ENCODE results near the gene DIP2C.

The DIP2C gene

GRCh38 chr10:523925-524324, 165.5 kb downstream of the DIP2C start:
- in situ Hi-C loops (cut with MboI; ENCODE audit: low pct_unique_long_range_greater_than_20kb, low sequenced_read_pairs, unreplicated experiment), result loop anchor here (25.0 kb wide), 1 partner anchor 288 kb away; no protein-coding TSS in a partner anchor
- no peak for TF ChIP-seq CTCF (IDR thresholded peaks at IDR 0.05; ENCODE audit: extremely low read depth, insufficient read depth, missing control alignments)

GRCh38 chr10:522350-522749, 167.1 kb downstream of the DIP2C start:
- TF ChIP-seq CTCF (IDR thresholded peaks at IDR 0.05; ENCODE audit: extremely low read depth, insufficient read depth, missing control alignments), result no peak
- in situ Hi-C loops (cut with MboI; ENCODE audit: low pct_unique_long_range_greater_than_20kb, low sequenced_read_pairs, unreplicated experiment), result loop anchor here (25.0 kb wide), 1 partner anchor 290 kb away; no protein-coding TSS in a partner anchor
- no peak for DNase-seq (ENCODE audit: low spot score)

More at GRCh38 chr10:523925-524324, 165.5 kb downstream of the DIP2C start:
- DNase-seq (ENCODE audit: low spot score), result no peak

- in situ Hi-C loops (cut with MboI; ENCODE audit: low pct_unique_long_range_greater_than_20kb, low sequenced_read_pairs, unreplicated experiment), result loop anchor here (25.0 kb wide), 1 partner anchor 291 kb away; no protein-coding TSS in a partner anchor
- no peak for TF ChIP-seq CTCF (IDR thresholded peaks at IDR 0.05; ENCODE audit: extremely low read depth, insufficient read depth, missing control alignments)
- no peak for DNase-seq (ENCODE audit: low spot score)
Observed at GRCh38 chr10:521261-522250, 167.9 kb downstream of the DIP2C start.

GRCh38 chr10:520402-520787, 169.1 kb downstream of the DIP2C start:
- DNase-seq (ENCODE audit: low spot score), result no peak
- in situ Hi-C loops (cut with MboI; ENCODE audit: low pct_unique_long_range_greater_than_20kb, low sequenced_read_pairs, unreplicated experiment), result loop anchor here (25.0 kb wide), 1 partner anchor 292 kb away; no protein-coding TSS in a partner anchor
- TF ChIP-seq CTCF (IDR thresholded peaks at IDR 0.05; ENCODE audit: extremely low read depth, insufficient read depth, missing control alignments), result no peak

GRCh38 chr10:519716-520401, 169.6 kb downstream of the DIP2C start:
- in situ Hi-C loops (cut with MboI; ENCODE audit: low pct_unique_long_range_greater_than_20kb, low sequenced_read_pairs, unreplicated experiment), result loop anchor here (25.0 kb wide), 1 partner anchor 292 kb away; no protein-coding TSS in a partner anchor
- no peak for DNase-seq (ENCODE audit: low spot score)
- TF ChIP-seq CTCF (IDR thresholded peaks at IDR 0.05; ENCODE audit: extremely low read depth, insufficient read depth, missing control alignments), result no peak

GRCh38 chr10:519055-519715, 170.3 kb downstream of the DIP2C start:
- no peak for DNase-seq (ENCODE audit: low spot score)
- TF ChIP-seq CTCF (IDR thresholded peaks at IDR 0.05; ENCODE audit: extremely low read depth, insufficient read depth, missing control alignments), result no peak
- in situ Hi-C loops (cut with MboI; ENCODE audit: low pct_unique_long_range_greater_than_20kb, low sequenced_read_pairs, unreplicated experiment), result loop anchor here (25.0 kb wide), 1 partner anchor 293 kb away; no protein-coding TSS in a partner anchor
